Measurements from ENCODE around the gene IFI44L. TPM values are rescaled to one million over a fixed set of nuclear protein-coding genes. Genes with fewer than 3 reads are reported as not detected.

Gene IFI44L
- total RNA-seq, 1 donor from 2014 or later: 1.7 TPM

DNA sequence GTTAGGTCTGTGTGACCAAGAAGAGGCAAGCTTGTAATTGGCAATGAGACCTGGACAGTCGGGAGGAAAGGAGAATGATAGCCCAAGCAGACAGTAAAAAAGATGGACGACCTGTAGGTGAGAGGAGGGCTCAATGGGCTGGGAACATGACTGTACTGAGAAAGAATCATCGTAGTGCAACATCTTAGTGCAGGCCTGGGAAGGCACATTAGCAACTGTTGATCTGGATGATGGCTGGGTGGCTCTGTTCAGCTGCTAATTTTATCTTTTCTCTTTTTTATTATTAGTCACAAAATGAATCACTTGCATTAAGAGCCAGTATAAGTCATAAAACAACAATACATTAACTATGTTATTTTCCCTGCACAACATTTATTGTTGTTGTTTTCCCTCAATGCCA lies 62.2 kb downstream of the IFI44L start:
- H3K36me3 ChIP-seq: no peaks in the 10 kb centered on the region
- no peaks in the 10 kb centered on the region for H3K4me1 ChIP-seq
- TF ChIP-seq POLR2A (IDR thresholded peaks at IDR 0.05): no peak
- TF ChIP-seq, protein P1, sequence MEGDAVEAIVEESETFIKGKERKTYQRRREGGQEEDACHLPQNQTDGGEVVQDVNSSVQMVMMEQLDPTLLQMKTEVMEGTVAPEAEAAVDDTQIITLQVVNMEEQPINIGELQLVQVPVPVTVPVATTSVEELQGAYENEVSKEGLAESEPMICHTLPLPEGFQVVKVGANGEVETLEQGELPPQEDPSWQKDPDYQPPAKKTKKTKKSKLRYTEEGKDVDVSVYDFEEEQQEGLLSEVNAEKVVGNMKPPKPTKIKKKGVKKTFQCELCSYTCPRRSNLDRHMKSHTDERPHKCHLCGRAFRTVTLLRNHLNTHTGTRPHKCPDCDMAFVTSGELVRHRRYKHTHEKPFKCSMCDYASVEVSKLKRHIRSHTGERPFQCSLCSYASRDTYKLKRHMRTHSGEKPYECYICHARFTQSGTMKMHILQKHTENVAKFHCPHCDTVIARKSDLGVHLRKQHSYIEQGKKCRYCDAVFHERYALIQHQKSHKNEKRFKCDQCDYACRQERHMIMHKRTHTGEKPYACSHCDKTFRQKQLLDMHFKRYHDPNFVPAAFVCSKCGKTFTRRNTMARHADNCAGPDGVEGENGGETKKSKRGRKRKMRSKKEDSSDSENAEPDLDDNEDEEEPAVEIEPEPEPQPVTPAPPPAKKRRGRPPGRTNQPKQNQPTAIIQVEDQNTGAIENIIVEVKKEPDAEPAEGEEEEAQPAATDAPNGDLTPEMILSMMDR (IDR thresholded peaks at IDR 0.05): no peak
- TF ChIP-seq POLR2AphosphoS5 (IDR thresholded peaks at IDR 0.05; ENCODE audit: insufficient read depth in 1 of 2, low read depth in 1 of 2): no peak
- H3K4me3 ChIP-seq: no peak overlapping the region
- intact Hi-C loops (cut with DNase I): no loop called here
- no peaks in the 10 kb centered on the region for H3K9me3 ChIP-seq
- no peaks in the 10 kb centered on the region for H3K27me3 ChIP-seq
- no peak overlapping the region for H3K27ac ChIP-seq
- no peak for DNase-seq (ENCODE audit: extremely low spot score in 2 of 2)

DNA sequence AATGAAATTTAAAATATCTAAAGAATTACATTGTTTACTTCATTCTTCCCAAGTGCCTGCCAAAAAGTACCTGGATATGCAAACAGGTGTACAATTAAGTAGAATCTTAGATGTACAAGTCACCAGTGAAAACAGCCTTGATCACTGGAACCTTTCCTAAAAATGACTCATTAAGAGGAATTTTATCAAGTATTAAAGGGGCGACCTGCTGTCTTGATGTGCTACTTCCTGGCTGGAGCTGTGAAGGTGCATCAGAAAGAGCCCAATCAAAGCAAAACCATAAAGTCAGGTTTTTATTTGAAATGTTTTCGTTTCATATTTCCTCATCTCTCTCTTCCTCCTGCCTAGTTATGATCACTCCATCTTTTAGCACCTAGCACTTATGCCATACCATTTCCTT lies 62.8 kb downstream of the IFI44L start:
- H3K36me3 ChIP-seq: no peaks in the 10 kb centered on the region
- H3K4me1 ChIP-seq: no peaks in the 10 kb centered on the region
- DNase-seq (ENCODE audit: extremely low spot score in 2 of 2): no peak
- no peaks in the 10 kb centered on the region for H3K27me3 ChIP-seq
- intact Hi-C loops (cut with DNase I): no loop called here
- H3K9me3 ChIP-seq: no peaks in the 10 kb centered on the region
- TF ChIP-seq POLR2AphosphoS5 (IDR thresholded peaks at IDR 0.05; ENCODE audit: insufficient read depth in 1 of 2, low read depth in 1 of 2): no peak
- no peak for TF ChIP-seq POLR2A (IDR thresholded peaks at IDR 0.05)
- no peak overlapping the region for H3K27ac ChIP-seq
- no peak overlapping the region for H3K4me3 ChIP-seq

- Histone ChIP-seq H3K27me3 (no peaks in the 10 kb centered on the region), H3K4me1 (no peaks in the 10 kb centered on the region), H3K9me3 (no peaks in the 10 kb centered on the region), H3K4me3 (no peak overlapping the region), H3K36me3 (no peaks in the 10 kb centered on the region), H3K27ac (no peak overlapping the region)
- no peak for DNase-seq (ENCODE audit: extremely low spot score in 2 of 2)
- intact Hi-C loops (cut with DNase I): no loop called here
- TF ChIP-seq, protein P1 (IDR thresholded peaks at IDR 0.05): no peak
- TF ChIP-seq POLR2AphosphoS5 (IDR thresholded peaks at IDR 0.05; ENCODE audit: insufficient read depth in 1 of 2, low read depth in 1 of 2) (no peak), POLR2A (IDR thresholded peaks at IDR 0.05) (no peak)
These were observed 67.1 kb downstream of the IFI44L start for GRCh38 chr1:78687315-78687714.

GRCh38 chr1:78687914-78688313 lies 67.7 kb downstream of the IFI44L start:
- TF ChIP-seq POLR2AphosphoS5 (IDR thresholded peaks at IDR 0.05; ENCODE audit: insufficient read depth in 1 of 2, low read depth in 1 of 2) (no peak), POLR2A (IDR thresholded peaks at IDR 0.05) (no peak)
- TF ChIP-seq, protein P1 (IDR thresholded peaks at IDR 0.05): no peak
- intact Hi-C loops (cut with DNase I): no loop called here
- Histone ChIP-seq H3K4me1 (no peaks in the 10 kb centered on the region), H3K27ac (no peak overlapping the region), H3K4me3 (no peak overlapping the region), H3K36me3 (no peaks in the 10 kb centered on the region), H3K9me3 (no peaks in the 10 kb centered on the region), H3K27me3 (no peaks in the 10 kb centered on the region)
- no peak for DNase-seq (ENCODE audit: extremely low spot score in 2 of 2)

DNA sequence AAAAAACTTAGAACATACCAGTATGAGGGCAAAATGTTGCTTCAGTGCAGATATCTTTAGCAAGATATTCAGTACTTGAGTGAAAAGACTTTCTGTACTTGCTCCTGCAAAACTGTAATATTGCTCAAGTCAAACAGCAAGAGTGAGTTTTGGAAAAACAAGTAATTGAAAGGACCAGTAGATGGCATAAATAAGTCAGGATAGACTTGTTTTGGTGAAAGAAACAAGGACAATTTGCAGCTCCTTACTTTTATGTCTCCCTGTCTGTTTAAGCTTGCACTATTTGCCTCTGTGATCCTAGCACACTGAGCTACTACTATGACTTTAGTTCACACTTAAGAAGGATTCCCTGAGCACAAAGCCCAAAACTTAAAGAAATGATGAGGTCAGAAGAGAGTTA lies 68.4 kb downstream of the IFI44L start:
- H3K9me3 ChIP-seq: no peaks in the 10 kb centered on the region
- no peak for DNase-seq (ENCODE audit: extremely low spot score in 2 of 2)
- no peaks in the 10 kb centered on the region for H3K36me3 ChIP-seq
- H3K27me3 ChIP-seq: no peaks in the 10 kb centered on the region
- no peak overlapping the region for H3K27ac ChIP-seq
- no peaks in the 10 kb centered on the region for H3K4me1 ChIP-seq
- no peak overlapping the region for H3K4me3 ChIP-seq
- intact Hi-C loops (cut with DNase I): no loop called here
- TF ChIP-seq, protein P1 (IDR thresholded peaks at IDR 0.05): no peak
- TF ChIP-seq POLR2AphosphoS5 (IDR thresholded peaks at IDR 0.05; ENCODE audit: insufficient read depth in 1 of 2, low read depth in 1 of 2): no peak

GRCh38 chr1:78690516-78690915 lies 70.3 kb downstream of the IFI44L start:
- no peak overlapping the region for H3K4me3 ChIP-seq
- no peaks in the 10 kb centered on the region for H3K27me3 ChIP-seq
- no peaks in the 10 kb centered on the region for H3K36me3 ChIP-seq
- intact Hi-C loops (cut with DNase I): no loop called here
- no peak for DNase-seq (ENCODE audit: extremely low spot score in 2 of 2)
- TF ChIP-seq POLR2AphosphoS5 (IDR thresholded peaks at IDR 0.05; ENCODE audit: insufficient read depth in 1 of 2, low read depth in 1 of 2) (no peak), POLR2A (IDR thresholded peaks at IDR 0.05) (no peak)
- TF ChIP-seq, protein P1 (IDR thresholded peaks at IDR 0.05): no peak
- no peaks in the 10 kb centered on the region for H3K4me1 ChIP-seq
- no peak overlapping the region for H3K27ac ChIP-seq
- no peaks in the 10 kb centered on the region for H3K9me3 ChIP-seq

Data from vagina (tissue), 2 donors.